Measurements from ENCODE around the gene CCDC120.

DNA sequence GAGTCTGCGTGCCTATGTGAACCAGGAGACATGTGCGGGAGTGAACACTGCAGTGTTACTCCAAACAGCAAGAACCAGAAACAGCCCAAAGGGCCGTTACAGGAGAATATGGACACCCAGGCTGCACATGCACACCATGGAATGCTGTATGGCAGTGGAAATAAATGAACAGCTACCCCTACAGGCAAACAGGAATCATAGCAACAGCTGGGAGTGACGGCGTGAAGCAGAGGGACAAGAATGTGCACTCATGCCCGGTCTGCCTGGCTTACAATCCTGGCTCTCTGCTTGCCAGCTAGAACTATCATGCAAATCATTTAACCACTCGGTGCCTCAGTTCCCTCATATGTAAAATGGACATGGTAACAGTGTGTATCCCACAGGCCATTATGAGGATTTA is 48.1 kb downstream of the CCDC120 start:
- TF ChIP-seq, protein P1, sequence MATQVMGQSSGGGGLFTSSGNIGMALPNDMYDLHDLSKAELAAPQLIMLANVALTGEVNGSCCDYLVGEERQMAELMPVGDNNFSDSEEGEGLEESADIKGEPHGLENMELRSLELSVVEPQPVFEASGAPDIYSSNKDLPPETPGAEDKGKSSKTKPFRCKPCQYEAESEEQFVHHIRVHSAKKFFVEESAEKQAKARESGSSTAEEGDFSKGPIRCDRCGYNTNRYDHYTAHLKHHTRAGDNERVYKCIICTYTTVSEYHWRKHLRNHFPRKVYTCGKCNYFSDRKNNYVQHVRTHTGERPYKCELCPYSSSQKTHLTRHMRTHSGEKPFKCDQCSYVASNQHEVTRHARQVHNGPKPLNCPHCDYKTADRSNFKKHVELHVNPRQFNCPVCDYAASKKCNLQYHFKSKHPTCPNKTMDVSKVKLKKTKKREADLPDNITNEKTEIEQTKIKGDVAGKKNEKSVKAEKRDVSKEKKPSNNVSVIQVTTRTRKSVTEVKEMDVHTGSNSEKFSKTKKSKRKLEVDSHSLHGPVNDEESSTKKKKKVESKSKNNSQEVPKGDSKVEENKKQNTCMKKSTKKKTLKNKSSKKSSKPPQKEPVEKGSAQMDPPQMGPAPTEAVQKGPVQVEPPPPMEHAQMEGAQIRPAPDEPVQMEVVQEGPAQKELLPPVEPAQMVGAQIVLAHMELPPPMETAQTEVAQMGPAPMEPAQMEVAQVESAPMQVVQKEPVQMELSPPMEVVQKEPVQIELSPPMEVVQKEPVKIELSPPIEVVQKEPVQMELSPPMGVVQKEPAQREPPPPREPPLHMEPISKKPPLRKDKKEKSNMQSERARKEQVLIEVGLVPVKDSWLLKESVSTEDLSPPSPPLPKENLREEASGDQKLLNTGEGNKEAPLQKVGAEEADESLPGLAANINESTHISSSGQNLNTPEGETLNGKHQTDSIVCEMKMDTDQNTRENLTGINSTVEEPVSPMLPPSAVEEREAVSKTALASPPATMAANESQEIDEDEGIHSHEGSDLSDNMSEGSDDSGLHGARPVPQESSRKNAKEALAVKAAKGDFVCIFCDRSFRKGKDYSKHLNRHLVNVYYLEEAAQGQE (IDR thresholded peaks at IDR 0.05; ENCODE audit: borderline replicate concordance) = no peak
- TF ChIP-seq, protein P2, sequence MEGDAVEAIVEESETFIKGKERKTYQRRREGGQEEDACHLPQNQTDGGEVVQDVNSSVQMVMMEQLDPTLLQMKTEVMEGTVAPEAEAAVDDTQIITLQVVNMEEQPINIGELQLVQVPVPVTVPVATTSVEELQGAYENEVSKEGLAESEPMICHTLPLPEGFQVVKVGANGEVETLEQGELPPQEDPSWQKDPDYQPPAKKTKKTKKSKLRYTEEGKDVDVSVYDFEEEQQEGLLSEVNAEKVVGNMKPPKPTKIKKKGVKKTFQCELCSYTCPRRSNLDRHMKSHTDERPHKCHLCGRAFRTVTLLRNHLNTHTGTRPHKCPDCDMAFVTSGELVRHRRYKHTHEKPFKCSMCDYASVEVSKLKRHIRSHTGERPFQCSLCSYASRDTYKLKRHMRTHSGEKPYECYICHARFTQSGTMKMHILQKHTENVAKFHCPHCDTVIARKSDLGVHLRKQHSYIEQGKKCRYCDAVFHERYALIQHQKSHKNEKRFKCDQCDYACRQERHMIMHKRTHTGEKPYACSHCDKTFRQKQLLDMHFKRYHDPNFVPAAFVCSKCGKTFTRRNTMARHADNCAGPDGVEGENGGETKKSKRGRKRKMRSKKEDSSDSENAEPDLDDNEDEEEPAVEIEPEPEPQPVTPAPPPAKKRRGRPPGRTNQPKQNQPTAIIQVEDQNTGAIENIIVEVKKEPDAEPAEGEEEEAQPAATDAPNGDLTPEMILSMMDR (IDR thresholded peaks at IDR 0.05; ENCODE audit: poor library complexity, severe bottlenecking) = no peak
- no peak for TF ChIP-seq RAD21 (conservative IDR thresholded peaks at IDR 0.05)
- no peak for TF ChIP-seq EP300 (conservative IDR thresholded peaks at IDR 0.05; ENCODE audit: poor library complexity, severe bottlenecking)
- TF ChIP-seq EZH2 (IDR thresholded peaks at IDR 0.05; ENCODE audit: borderline replicate concordance, insufficient read depth, low read length, poor library complexity, severe bottlenecking) = no peak
- TF ChIP-seq MXI1 (conservative IDR thresholded peaks at IDR 0.05; ENCODE audit: poor library complexity, severe bottlenecking) = no peak
- no peak for TF ChIP-seq TAF1 (IDR thresholded peaks at IDR 0.05; ENCODE audit: low read depth)

Data from neural cell (in vitro differentiated cells).